DND-41 (cell line): Measurements from ENCODE around the gene CBX1.

ENCODE experiments used
- ATAC-seq: fragments of 200-7000 bp; cut with Tn5 transposase; 3 replicates; pipeline ENCODE4 v1.9.1; 2021; ENCODE audit warnings: low read depth; ENCODE audit not compliant: insufficient read depth
- DNase-seq: peaks from one replicate; pipeline ENCODE4 v3.0.0-alpha.2; 2020
- H2AFZ ChIP-seq: 2 replicates; pipeline ENCODE4 v1.6.0; 2012; ENCODE audit warnings: low read depth, low read length
- H3K27ac ChIP-seq: 2 replicates; pipeline ENCODE4 v1.5.1; 2012; ENCODE audit warnings: low read length, inconsistent platforms
- H3K27me3 ChIP-seq: fragments of 200-600 bp; sonication (generic); 2 replicates; pipeline ENCODE4 v1.6.0; 2012; ENCODE audit warnings: low read length, mild to moderate bottlenecking, inconsistent platforms; ENCODE audit not compliant: insufficient read depth, poor library complexity
- H3K36me3 ChIP-seq: 2 replicates; pipeline ENCODE4 v1.5.1; 2012; ENCODE audit warnings: low read length, inconsistent platforms; ENCODE audit not compliant: insufficient read depth
- H3K4me1 ChIP-seq: 2 replicates; pipeline ENCODE4 v1.5.1; 2012; ENCODE audit warnings: mild to moderate bottlenecking, low read length; ENCODE audit not compliant: insufficient read depth
- H3K4me2 ChIP-seq: 2 replicates; pipeline ENCODE4 v1.6.0; 2012; ENCODE audit warnings: mild to moderate bottlenecking, moderate library complexity, low read length, inconsistent platforms; ENCODE audit not compliant: insufficient read depth
- H3K4me3 ChIP-seq, 2 experiments: fragments of 200-600 bp in 1 of 2; shearing (Covaris generic) in 1 of 2; 2 replicates each; pipeline ENCODE4 v1.5.1; 2012 to 2016; ENCODE audit warnings: inconsistent platforms in 2 of 2, low read length in 2 of 2, mild to moderate bottlenecking in 2 of 2, low read depth in 1 of 2, moderate library complexity in 1 of 2
- H3K79me2 ChIP-seq: 2 replicates; pipeline ENCODE4 v1.6.0; 2012; ENCODE audit warnings: low read length, inconsistent platforms; ENCODE audit not compliant: insufficient read depth
- H3K9ac ChIP-seq: 2 replicates; pipeline ENCODE4 v1.6.0; 2012; ENCODE audit warnings: low read depth, mild to moderate bottlenecking, inconsistent platforms, low read length, moderate library complexity
- H3K9me3 ChIP-seq: 2 replicates; pipeline ENCODE4 v1.5.1; 2012; ENCODE audit warnings: low read length, moderate library complexity, mild to moderate bottlenecking, inconsistent platforms; ENCODE audit not compliant: insufficient read depth, severe bottlenecking
- H4K20me1 ChIP-seq: 2 replicates; pipeline ENCODE4 v1.6.0; 2012; ENCODE audit warnings: low read length; ENCODE audit not compliant: insufficient read depth
- CTCF ChIP-seq: IDR thresholded peaks from 2 replicates; pipeline ENCODE4 v1.5.1; 2012; ENCODE audit warnings: borderline replicate concordance, low read length, moderate library complexity, mild to moderate bottlenecking; ENCODE audit not compliant: poor library complexity, severe bottlenecking; ENCODE audit errors: extremely low read depth
- EZH2 ChIP-seq: IDR thresholded peaks from 3 replicates; pipeline ENCODE4 v1.6.1; 2012; ENCODE audit warnings: borderline replicate concordance, low read depth, mild to moderate bottlenecking, moderate library complexity, low read length, inconsistent platforms; ENCODE audit not compliant: severe bottlenecking

The CBX1 gene

GRCh38 chr17:48025904-48026501 is 75.3 kb downstream of the CBX1 start:
- Histone ChIP-seq H3K79me2 (no peaks in the 10 kb centered on the region), H3K9ac (peak overlapping the region; percentile 39; the same call in 1 of the 2 replicates), H2AFZ (peak overlapping the region; percentile 72), H3K9me3 (no peaks in the 10 kb centered on the region), H3K27ac (no peak overlapping the region), H3K4me2 (peak overlapping the region; percentile 91), H3K27me3 (peaks cover 36% of the 10 kb centered on the region), H3K36me3 (no peaks in the 10 kb centered on the region), H3K4me3 (peak overlapping the region in 1 of 2 experiments; percentile 58; a peak in 2 of 4 replicates), H3K4me1 (peaks cover 30% of the 10 kb centered on the region), H4K20me1 (peaks cover 10% of the 10 kb centered on the region)
- DNase-seq (no peak), ATAC-seq (no peak)
- TF ChIP-seq CTCF (no peak), EZH2 (no peak)

GRCh38 chr17:48025040-48025903 is 76.0 kb downstream of the CBX1 start:
- peaks cover 34% of the 10 kb centered on the region for H3K27me3 ChIP-seq
- peaks cover 30% of the 10 kb centered on the region for H3K4me1 ChIP-seq
- no peaks in the 10 kb centered on the region for H3K9me3 ChIP-seq
- TF ChIP-seq EZH2 (no peak), CTCF (peak; percentile 91)
- H2AFZ ChIP-seq = peak overlapping the region; percentile 72
- peak overlapping the region; percentile 91 for H3K4me2 ChIP-seq
- H3K36me3 ChIP-seq = no peaks in the 10 kb centered on the region
- H4K20me1 ChIP-seq = peaks cover 10% of the 10 kb centered on the region
- H3K27ac ChIP-seq = peak overlapping the region; percentile 1; the same call in 1 of the 2 replicates
- peak; percentile 92 for ATAC-seq
- peak overlapping the region in 1 of 2 experiments; percentile 58; a peak in 3 of 4 replicates for H3K4me3 ChIP-seq
- H3K79me2 ChIP-seq = no peaks in the 10 kb centered on the region
- DNase-seq = peak; percentile 96
- H3K9ac ChIP-seq = peak overlapping the region; percentile 39; the same call in 1 of the 2 replicates

GRCh38 chr17:48024149-48025039 is 76.9 kb downstream of the CBX1 start:
- H2AFZ ChIP-seq = 0 out of 2 replicates have a peak overlapping the region, but pooled peaks have one; percentile 37
- H3K27me3 ChIP-seq = peaks cover 35% of the 10 kb centered on the region
- H3K9ac ChIP-seq = peak overlapping the region; percentile 9; the same call in 1 of the 2 replicates

More at GRCh38 chr17:48024149-48025039, 76.9 kb downstream of the CBX1 start:
- no peak overlapping the region for H3K27ac ChIP-seq
- peaks cover 10% of the 10 kb centered on the region for H4K20me1 ChIP-seq
- ATAC-seq = no peak
- no peaks in the 10 kb centered on the region for H3K79me2 ChIP-seq
- H3K36me3 ChIP-seq = no peaks in the 10 kb centered on the region
- TF ChIP-seq EZH2 (peak; percentile 84), CTCF (no peak)
- H3K9me3 ChIP-seq = no peaks in the 10 kb centered on the region
- H3K4me2 ChIP-seq = peak overlapping the region; percentile 91
- no peak for DNase-seq
- peaks cover 30% of the 10 kb centered on the region for H3K4me1 ChIP-seq
- H3K4me3 ChIP-seq = peak overlapping the region in 1 of 2 experiments; percentile 51; a peak in 2 of 4 replicates
